Stimulated activated CD4-positive, alpha-beta T cell treated with anti-CD3 and anti-CD28 coated beads, Interleukin-1b, Interleukin-23, amount 100 ng/mL, for 48 hours (primary cell): Measurements from ENCODE around the gene BICC1.
"Not testable (repeated sequence)": the region's sequence is repeated elsewhere in the genome, so short reads cannot be mapped to it uniquely, and the experiment has no call there.

Experiments
- DNase-seq: peaks from one replicate; pipeline ENCODE4 v3.0.0-alpha.2; 2020

Gene BICC1

GRCh38 chr10:58837826-58838225 is 325.2 kb downstream of the BICC1 start:
- no peak for DNase-seq

GRCh38 chr10:58838561-58839208 is 326.0 kb downstream of the BICC1 start:
- no peak for DNase-seq

- no peak for DNase-seq
These were observed 327.1 kb downstream of the BICC1 start for GRCh38 chr10:58839771-58840170.

GRCh38 chr10:58840840-58841435 is 328.3 kb downstream of the BICC1 start:
- DNase-seq, result no peak

- DNase-seq, result no peak
These were observed 330.2 kb downstream of the BICC1 start for GRCh38 chr10:58842860-58843376.

GRCh38 chr10:58843760-58844159 is 331.1 kb downstream of the BICC1 start:
- no peak for DNase-seq

- no peak for DNase-seq
These were observed 332.0 kb downstream of the BICC1 start for GRCh38 chr10:58844680-58845079.

GRCh38 chr10:58846856-58847255 is 334.2 kb downstream of the BICC1 start:
- DNase-seq, result no peak

GRCh38 chr10:58851606-58852005 is 338.9 kb downstream of the BICC1 start:
- no peak for DNase-seq

- DNase-seq, result no peak
These were observed 341.0 kb downstream of the BICC1 start for GRCh38 chr10:58853668-58854067.

GRCh38 chr10:58854811-58855210 is 342.1 kb downstream of the BICC1 start:
- no peak for DNase-seq

GRCh38 chr10:58856508-58857240 is 344.0 kb downstream of the BICC1 start:
- no peak for DNase-seq

- DNase-seq, result no peak
These were observed 344.7 kb downstream of the BICC1 start for GRCh38 chr10:58857251-58857805.

- DNase-seq, result not testable (repeated sequence)
These were observed 345.5 kb downstream of the BICC1 start for GRCh38 chr10:58858123-58858522.

GRCh38 chr10:58859526-58859925 is 346.9 kb downstream of the BICC1 start:
- DNase-seq, result no peak

- DNase-seq, result no peak
These were observed 355.0 kb downstream of the BICC1 start for GRCh38 chr10:58867683-58868082.

- DNase-seq, result no peak
These were observed 356.2 kb downstream of the BICC1 start for GRCh38 chr10:58868736-58869435.

- DNase-seq, result no peak
These were observed 357.4 kb downstream of the BICC1 start for GRCh38 chr10:58870070-58870469.

- DNase-seq, result no peak
These were observed 360.5 kb downstream of the BICC1 start for GRCh38 chr10:58873161-58873560.
